Keratinocyte (primary cell): Measurements from ENCODE around the gene PTH. TPM values are rescaled to one million over a fixed set of nuclear protein-coding genes. Genes with fewer than 3 reads are reported as not detected.

ENCODE experiments used
- DNase-seq: peaks from one replicate; pipeline ENCODE4 v3.0.0-alpha.2; 2011; ENCODE audit warnings: low read depth, missing footprints, low spot score
- FAIRE-seq: peaks from 2 replicates; lab custom pipeline; 2011; peaks lifted over from hg19 to GRCh38; lab: Jason Lieb, UNC
- H2AFZ ChIP-seq: 2 replicates; pipeline ENCODE4 v1.6.0; 2012; ENCODE audit warnings: low read length, control low read depth, inconsistent platforms; ENCODE audit not compliant: control insufficient read depth
- H3K27ac ChIP-seq: 2 replicates; pipeline ENCODE4 v1.5.1; 2011; ENCODE audit warnings: low read length; ENCODE audit not compliant: control insufficient read depth, insufficient read depth
- H3K27me3 ChIP-seq: 3 replicates; pipeline ENCODE4 v1.6.0; 2011; ENCODE audit warnings: low read length; ENCODE audit not compliant: control insufficient read depth, insufficient read depth; ENCODE audit errors: extremely low read depth
- H3K36me3 ChIP-seq, 2 experiments: 2 replicates in 1 of 2; 3 replicates in 1 of 2; pipeline ENCODE4 v1.5.1; 2011; ENCODE audit warnings: low read length in 2 of 2, mild to moderate bottlenecking in 1 of 2; ENCODE audit not compliant: control insufficient read depth in 2 of 2, insufficient read depth in 2 of 2; ENCODE audit errors: extremely low read depth in 1 of 2
- H3K4me1 ChIP-seq: 3 replicates; pipeline ENCODE4 v1.5.1; 2011; ENCODE audit warnings: low read length; ENCODE audit not compliant: control insufficient read depth, insufficient read depth; ENCODE audit errors: extremely low read depth
- H3K4me2 ChIP-seq: 3 replicates; pipeline ENCODE4 v1.6.0; 2011; ENCODE audit warnings: low read depth, low read length; ENCODE audit not compliant: control insufficient read depth, insufficient read depth; ENCODE audit errors: extremely low read depth
- H3K4me3 ChIP-seq, 3 experiments: fragments of 200-600 bp in 1 of 3; sonication (generic) in 1 of 3; 2 replicates in 2 of 3; 3 replicates in 1 of 3; pipeline ENCODE4 v1.5.1; 2011 to 2016; ENCODE audit warnings: low read length in 3 of 3, mild to moderate bottlenecking in 3 of 3, control low read depth in 2 of 3, inconsistent platforms in 1 of 3, low read depth in 1 of 3, mixed read lengths in 1 of 3, mixed run types in 1 of 3, moderate library complexity in 1 of 3; ENCODE audit not compliant: control insufficient read depth in 2 of 3, insufficient read depth in 2 of 3; ENCODE audit errors: extremely low read depth in 1 of 3
- H3K79me2 ChIP-seq: 2 replicates; pipeline ENCODE4 v1.6.0; 2012; ENCODE audit warnings: low read length; ENCODE audit not compliant: control insufficient read depth, insufficient read depth
- H3K9ac ChIP-seq: 3 replicates; pipeline ENCODE4 v1.6.0; 2011; ENCODE audit warnings: low read length; ENCODE audit not compliant: control insufficient read depth, insufficient read depth; ENCODE audit errors: extremely low read depth
- H3K9me1 ChIP-seq: 3 replicates; pipeline ENCODE4 v1.6.0; 2011; ENCODE audit warnings: low read length; ENCODE audit not compliant: control insufficient read depth, insufficient read depth; ENCODE audit errors: extremely low read depth
- H3K9me3 ChIP-seq: 2 replicates; pipeline ENCODE4 v1.5.1; 2012; ENCODE audit warnings: low read depth, low read length; ENCODE audit not compliant: control insufficient read depth
- H4K20me1 ChIP-seq: 3 replicates; pipeline ENCODE4 v1.6.0; 2011; ENCODE audit warnings: low read length; ENCODE audit not compliant: control insufficient read depth, insufficient read depth; ENCODE audit errors: extremely low read depth
- CTCF ChIP-seq, 3 experiments: IDR thresholded peaks in 1 of 3; conservative IDR thresholded peaks in 1 of 3; optimal IDR thresholded peaks in 1 of 3; 2 replicates in 2 of 3; 3 replicates in 1 of 3; pipeline versions ENCODE3 to v1.5.1; 2011; ENCODE audit warnings: low read length in 3 of 3, mild to moderate bottlenecking in 3 of 3, moderate library complexity in 2 of 3, control low read depth in 1 of 3, inconsistent platforms in 1 of 3; ENCODE audit not compliant: insufficient read depth in 2 of 3; ENCODE audit errors: extremely low read depth in 1 of 3
- EZH2 ChIP-seq: IDR thresholded peaks from one replicate; pipeline ENCODE4 v1.6.1; 2012; ENCODE audit warnings: inconsistent platforms, mild to moderate bottlenecking, low read length, moderate library complexity
- dilution Hi-C: fragments of 300-500 bp; cut with MboI; formaldehyde crosslinking; loops from one replicate; pipeline ENCODE4 v1.7.0; 2020; ENCODE audit warnings: low sequenced_read_pairs; ENCODE audit not compliant: extremely low pct_ligation_motif_present
- polyA plus RNA-seq, 5 experiments: library from polyadenylated mRNA; depleted of rRNA in 3 of 5; stranded (reverse) in 3 of 5; stranded (forward) in 1 of 5; unstranded in 1 of 5; fragments of >200 nt; gene quantifications; 1 replicate in 1 of 5; 2 replicates in 3 of 5; 3 replicates in 1 of 5; pipeline versions ENCODE4 v1.2.1 to v1.2.3, GENCODE V29; 2011 to 2012; ENCODE audit warnings: missing spikeins in 2 of 5, low read depth in 1 of 5, low replicate concordance in 1 of 5

PTH gene
- polyA plus RNA-seq, 1 donor (not counting 4 experiments of a cell fraction or from before 2014, with no cell fraction given): not detected

DNA sequence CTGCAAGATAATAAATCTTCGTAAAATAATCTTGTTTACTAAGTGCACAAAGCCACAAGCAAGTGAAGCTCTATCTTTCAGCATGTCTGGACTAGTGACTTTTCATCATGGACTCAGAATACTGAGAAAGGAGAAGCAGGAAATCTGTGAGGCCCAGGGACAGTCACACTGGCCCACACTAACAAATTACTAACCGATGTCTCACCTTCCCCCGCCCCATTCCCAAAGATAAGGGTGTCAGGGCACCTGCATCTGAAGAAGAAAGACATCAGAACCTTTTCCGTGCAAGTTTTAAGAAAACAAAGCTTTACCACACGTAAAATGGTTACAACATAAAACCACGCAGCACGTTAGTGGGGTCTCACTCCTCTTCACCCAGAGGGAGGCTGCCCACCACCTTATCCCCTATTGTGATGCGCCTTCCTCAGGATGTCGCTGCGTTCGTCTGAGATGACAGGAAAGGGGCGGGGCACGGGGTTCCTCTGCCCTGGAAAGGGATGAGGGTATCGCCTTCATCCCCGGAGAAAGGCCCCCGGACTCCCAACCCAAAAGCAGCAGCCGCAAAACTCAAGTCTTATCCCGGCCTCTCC lies 33.4 kb downstream of the PTH start:
- Histone ChIP-seq H3K79me2 (peaks cover 49% of the 10 kb centered on the region), H3K36me3 (peaks cover 0 to 3% of the 10 kb centered on the region in 2 experiments), H3K9me1 (no peaks in the 10 kb centered on the region), H3K9me3 (no peaks in the 10 kb centered on the region), H2AFZ (peak overlapping the region; percentile 28), H3K9ac (peak overlapping the region; percentile 82), H3K27me3 (no peaks in the 10 kb centered on the region), H3K27ac (peak overlapping the region; percentile 66), H3K4me3 (peak overlapping the region; percentile 71 to 97 (median 81)), H4K20me1 (no peaks in the 10 kb centered on the region), H3K4me1 (peaks cover 26% of the 10 kb centered on the region), H3K4me2 (peak overlapping the region; percentile 96)
- no peak for TF ChIP-seq EZH2
- TF ChIP-seq CTCF (optimal IDR thresholded peaks at IDR 0.05 in 1 of 3, IDR thresholded peaks at IDR 0.05 in 1 of 3, conservative IDR thresholded peaks at IDR 0.05 in 1 of 3; ENCODE audit: extremely low read depth in 1 of 3, insufficient read depth in 2 of 3, low read length in 3 of 3): peak in 1 of 3 experiments; percentile 26
- DNase-seq: peak; percentile 57
- peak; percentile 85 for FAIRE-seq
- dilution Hi-C loops: no loop called here

- FAIRE-seq: no peak
These were observed 34.5 kb downstream of the PTH start for GRCh38 chr11:13461291-13461690.

More at GRCh38 chr11:13461291-13461690, 34.5 kb downstream of the PTH start:
- dilution Hi-C loops: no loop called here
- no peak for DNase-seq
- H4K20me1 ChIP-seq: no peaks in the 10 kb centered on the region
- peaks cover 59% of the 10 kb centered on the region for H3K79me2 ChIP-seq
- no peaks in the 10 kb centered on the region for H3K9me3 ChIP-seq
- H3K27me3 ChIP-seq: no peaks in the 10 kb centered on the region
- peak overlapping the region; percentile 71 to 97 (median 81) for H3K4me3 ChIP-seq
- H2AFZ ChIP-seq: no peak overlapping the region
- TF ChIP-seq CTCF (optimal IDR thresholded peaks at IDR 0.05 in 1 of 3, IDR thresholded peaks at IDR 0.05 in 1 of 3, conservative IDR thresholded peaks at IDR 0.05 in 1 of 3; ENCODE audit: extremely low read depth in 1 of 3, insufficient read depth in 2 of 3, low read length in 3 of 3) (no peak), EZH2 (no peak)
- no peaks in the 10 kb centered on the region for H3K9me1 ChIP-seq
- H3K27ac ChIP-seq: peak overlapping the region; percentile 66
- peaks cover 26% of the 10 kb centered on the region for H3K4me1 ChIP-seq
- H3K4me2 ChIP-seq: peak overlapping the region; percentile 96
- H3K36me3 ChIP-seq: peaks cover 0 to 3% of the 10 kb centered on the region in 2 experiments
- H3K9ac ChIP-seq: peak overlapping the region; percentile 82
